Retinal pigment epithelial cell (primary cell): Measurements from ENCODE around the gene PLEKHG5.
"Not testable (repeated sequence)": the region's sequence is repeated elsewhere in the genome, so short reads cannot be mapped to it uniquely, and the experiment has no call there.

Source experiments
- DNase-seq: peaks from one replicate; pipeline ENCODE4 v3.0.0-alpha.2; 2010; ENCODE audit warnings: low read depth
- H3K4me3 ChIP-seq: 2 replicates; pipeline ENCODE4 v1.5.1; 2011; ENCODE audit warnings: mild to moderate bottlenecking, low read length, control low read depth, moderate library complexity
- TF ChIP-seq, protein P1 (sequence below): conservative IDR thresholded peaks from 2 replicates; pipeline ENCODE4 v1.5.1; 2011; ENCODE audit warnings: low read depth, low read length, control low read depth, inconsistent platforms

The PLEKHG5 gene

GRCh38 chr1:6461538-6462411, 29.7 kb downstream of the PLEKHG5 start:
- no peak for DNase-seq
- TF ChIP-seq, protein P1, sequence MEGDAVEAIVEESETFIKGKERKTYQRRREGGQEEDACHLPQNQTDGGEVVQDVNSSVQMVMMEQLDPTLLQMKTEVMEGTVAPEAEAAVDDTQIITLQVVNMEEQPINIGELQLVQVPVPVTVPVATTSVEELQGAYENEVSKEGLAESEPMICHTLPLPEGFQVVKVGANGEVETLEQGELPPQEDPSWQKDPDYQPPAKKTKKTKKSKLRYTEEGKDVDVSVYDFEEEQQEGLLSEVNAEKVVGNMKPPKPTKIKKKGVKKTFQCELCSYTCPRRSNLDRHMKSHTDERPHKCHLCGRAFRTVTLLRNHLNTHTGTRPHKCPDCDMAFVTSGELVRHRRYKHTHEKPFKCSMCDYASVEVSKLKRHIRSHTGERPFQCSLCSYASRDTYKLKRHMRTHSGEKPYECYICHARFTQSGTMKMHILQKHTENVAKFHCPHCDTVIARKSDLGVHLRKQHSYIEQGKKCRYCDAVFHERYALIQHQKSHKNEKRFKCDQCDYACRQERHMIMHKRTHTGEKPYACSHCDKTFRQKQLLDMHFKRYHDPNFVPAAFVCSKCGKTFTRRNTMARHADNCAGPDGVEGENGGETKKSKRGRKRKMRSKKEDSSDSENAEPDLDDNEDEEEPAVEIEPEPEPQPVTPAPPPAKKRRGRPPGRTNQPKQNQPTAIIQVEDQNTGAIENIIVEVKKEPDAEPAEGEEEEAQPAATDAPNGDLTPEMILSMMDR: no peak
- no peak overlapping the region for H3K4me3 ChIP-seq

GRCh38 chr1:6461051-6461530, 30.4 kb downstream of the PLEKHG5 start:
- TF ChIP-seq, protein P1: no peak
- no peak overlapping the region for H3K4me3 ChIP-seq
- no peak for DNase-seq

DNA sequence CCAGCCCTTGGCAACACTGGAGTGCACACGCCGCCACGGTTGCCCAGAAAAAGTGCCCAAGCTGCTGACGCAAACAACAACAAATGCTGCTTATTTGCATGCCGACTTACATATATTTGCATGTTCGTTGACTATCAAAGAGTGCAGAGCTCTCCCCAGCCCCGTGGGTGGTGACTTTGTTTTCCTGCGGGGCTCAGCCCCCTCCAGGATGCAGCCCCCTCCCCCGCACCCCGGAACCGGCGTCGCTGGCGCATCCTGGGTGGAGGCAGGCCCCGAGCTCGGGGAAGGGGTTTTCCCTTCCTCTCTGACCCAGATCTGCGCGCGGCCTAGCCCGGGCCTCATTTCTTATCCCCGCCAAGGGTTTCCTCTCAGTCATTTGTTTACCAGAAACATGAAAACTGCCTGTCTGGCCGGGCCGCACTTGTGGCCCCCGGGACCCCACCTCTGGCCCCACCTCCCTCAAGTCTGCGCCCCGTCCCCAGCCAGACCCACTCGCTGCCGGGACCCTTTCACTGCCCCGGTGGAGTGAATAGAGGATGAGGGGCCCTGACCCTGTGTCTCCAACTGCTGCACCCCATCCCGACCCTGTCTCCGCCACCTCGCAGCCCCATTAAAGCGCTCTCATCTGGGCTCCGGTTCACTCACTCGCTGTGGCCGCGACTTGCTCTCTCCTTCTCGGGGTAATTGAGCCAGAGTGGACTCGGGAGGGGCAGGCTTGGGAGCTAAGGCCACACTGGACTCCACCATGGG, 31.0 kb downstream of the PLEKHG5 start:
- no peak overlapping the region for H3K4me3 ChIP-seq
- no peak for DNase-seq
- TF ChIP-seq, protein P1: no peak

GRCh38 chr1:6459850-6460265, 31.6 kb downstream of the PLEKHG5 start:
- DNase-seq: no peak
- H3K4me3 ChIP-seq: no peak overlapping the region
- TF ChIP-seq, protein P1: no peak

DNA sequence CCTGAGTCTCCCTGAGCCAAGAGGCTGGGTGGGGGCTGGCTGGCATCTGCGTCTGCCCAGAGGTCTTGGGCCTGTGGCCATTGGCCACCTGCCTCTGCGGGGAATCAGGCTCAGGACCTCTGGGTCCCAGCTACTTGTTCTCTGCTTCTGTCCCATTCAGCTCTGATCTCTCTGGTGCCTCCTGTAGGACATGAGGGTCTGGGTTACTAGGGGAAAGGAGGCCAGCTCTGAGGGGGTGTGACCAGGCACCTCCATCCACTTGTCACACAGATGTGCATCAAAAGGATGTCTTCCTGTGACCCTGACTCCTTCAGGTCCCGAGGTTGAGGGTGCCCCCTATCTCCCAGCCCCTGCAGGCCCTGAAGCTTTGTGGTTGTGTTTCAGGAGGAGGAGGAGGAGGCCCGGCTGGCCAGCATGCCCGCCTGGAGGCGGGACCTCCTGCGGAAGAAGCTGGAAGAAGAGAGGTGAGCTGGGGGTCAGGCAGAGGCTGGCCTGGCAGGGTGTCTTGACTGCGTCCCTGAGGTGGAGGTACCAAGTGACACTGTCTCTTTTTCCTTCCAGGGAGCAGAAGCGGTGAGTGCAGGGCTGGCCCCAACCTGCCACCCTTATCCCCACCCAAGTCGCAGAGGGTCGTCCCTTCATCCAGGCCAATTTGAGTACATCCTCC, 34.5 kb downstream of the PLEKHG5 start:
- DNase-seq: no peak
- H3K4me3 ChIP-seq: no peak overlapping the region
- TF ChIP-seq, protein P1: peak; percentile 5

DNA sequence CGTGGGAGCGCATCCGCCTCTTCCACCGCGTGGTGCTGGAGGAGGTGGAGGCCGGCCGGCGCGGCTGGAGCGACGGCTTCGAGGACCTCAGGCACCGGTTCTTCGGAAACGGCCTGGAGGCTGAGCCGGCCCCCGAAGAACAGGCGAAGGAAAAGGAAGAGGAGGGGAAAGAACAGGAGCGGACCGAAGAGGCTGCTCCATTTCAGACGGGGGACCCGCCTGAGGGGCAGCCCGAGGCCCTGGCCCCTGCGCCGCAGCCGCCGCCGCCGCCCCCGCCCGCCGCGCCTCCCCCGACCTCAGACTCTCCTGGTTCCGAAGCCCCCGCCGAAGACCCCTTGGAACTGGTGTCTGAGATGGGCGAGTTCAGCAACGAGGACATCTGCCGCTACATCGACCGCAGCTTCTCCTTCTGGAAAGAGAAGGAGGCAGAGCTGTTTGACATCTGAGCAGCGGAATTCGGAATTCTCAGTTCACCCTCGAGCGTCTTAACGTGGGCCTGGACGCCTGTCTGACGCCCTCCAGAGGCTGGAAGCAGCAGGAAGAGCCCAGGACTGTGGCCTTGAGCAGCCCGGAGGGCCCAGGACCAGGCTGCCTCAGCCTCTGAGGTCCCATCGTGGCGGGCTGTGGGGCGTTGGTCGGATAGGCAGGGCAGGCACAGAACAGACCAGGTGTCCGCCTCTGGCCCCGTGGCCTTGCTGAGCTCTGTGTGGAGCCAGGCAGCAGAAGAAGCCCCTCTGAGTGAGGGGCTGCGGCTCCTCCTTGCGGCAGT, 35.5 kb downstream of the PLEKHG5 start:
- DNase-seq, H3K4me3 ChIP-seq: not testable (repeated sequence)
- TF ChIP-seq, protein P1: peak; percentile 7
